ENCODE results near the gene KIF17. TPM values are rescaled to one million over a fixed set of nuclear protein-coding genes. Genes with fewer than 3 reads are reported as not detected.

The KIF17 gene
- total RNA-seq, 3 donors from 2014 or later (not counting 1 experiment from before 2014, with no cell fraction given): not detected

DNA sequence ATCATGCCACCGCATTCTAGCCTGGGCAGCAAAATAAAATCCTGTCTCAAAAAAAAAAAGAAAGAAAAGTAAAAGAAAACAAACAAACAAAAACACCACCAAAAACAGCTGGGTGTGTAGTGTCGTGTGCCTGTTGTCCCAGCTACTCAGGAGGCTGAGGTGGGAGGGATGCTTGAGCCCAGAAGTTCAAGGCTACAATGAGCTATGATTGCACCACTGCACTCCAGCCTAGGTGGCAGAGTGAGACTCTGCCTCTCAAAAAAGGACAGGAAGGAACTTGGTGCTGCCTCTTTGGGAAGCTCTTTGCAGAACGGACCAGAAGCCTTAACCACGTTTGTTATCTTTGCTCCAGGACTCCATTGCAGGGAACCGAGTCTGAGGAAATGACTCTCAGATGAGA lies 11.0 kb downstream of the KIF17 start:
- intact Hi-C loops (cut with micrococcal nuclease): no loop called here
- H3K9me3 ChIP-seq (ENCODE audit: control insufficient read depth, insufficient read depth, low read length): no peaks in the 10 kb centered on the region
- H3K4me3 ChIP-seq (ENCODE audit: low read length): no peak overlapping the region
- Mint-ChIP-seq H3K4me3 (no peak overlapping the region), H3K36me3 (no peaks in the 10 kb centered on the region), H3K27ac (no peak overlapping the region), H3K4me1 (no peaks in the 10 kb centered on the region), H3K9me3 (no peaks in the 10 kb centered on the region), H3K27me3 (ENCODE audit: low read depth in 2 of 2) (peaks cover 0 to 3% of the 10 kb centered on the region in 2 donors)
- DNase-seq (no peak), ATAC-seq (no peak)
- H3K27me3 ChIP-seq (ENCODE audit: control insufficient read depth, insufficient read depth, low read length): no peaks in the 10 kb centered on the region
- no peaks in the 10 kb centered on the region for H3K4me1 ChIP-seq (ENCODE audit: control insufficient read depth, insufficient read depth, low read length)
- H3K36me3 ChIP-seq (ENCODE audit: control insufficient read depth, insufficient read depth, low read length): no peaks in the 10 kb centered on the region
- H3K27ac ChIP-seq (ENCODE audit: low read length): no peak overlapping the region
- 26% methylated on average over 4 of the region's 5 CpGs for WGBS (ENCODE audit: insufficient coverage)
- TF ChIP-seq, protein P1, sequence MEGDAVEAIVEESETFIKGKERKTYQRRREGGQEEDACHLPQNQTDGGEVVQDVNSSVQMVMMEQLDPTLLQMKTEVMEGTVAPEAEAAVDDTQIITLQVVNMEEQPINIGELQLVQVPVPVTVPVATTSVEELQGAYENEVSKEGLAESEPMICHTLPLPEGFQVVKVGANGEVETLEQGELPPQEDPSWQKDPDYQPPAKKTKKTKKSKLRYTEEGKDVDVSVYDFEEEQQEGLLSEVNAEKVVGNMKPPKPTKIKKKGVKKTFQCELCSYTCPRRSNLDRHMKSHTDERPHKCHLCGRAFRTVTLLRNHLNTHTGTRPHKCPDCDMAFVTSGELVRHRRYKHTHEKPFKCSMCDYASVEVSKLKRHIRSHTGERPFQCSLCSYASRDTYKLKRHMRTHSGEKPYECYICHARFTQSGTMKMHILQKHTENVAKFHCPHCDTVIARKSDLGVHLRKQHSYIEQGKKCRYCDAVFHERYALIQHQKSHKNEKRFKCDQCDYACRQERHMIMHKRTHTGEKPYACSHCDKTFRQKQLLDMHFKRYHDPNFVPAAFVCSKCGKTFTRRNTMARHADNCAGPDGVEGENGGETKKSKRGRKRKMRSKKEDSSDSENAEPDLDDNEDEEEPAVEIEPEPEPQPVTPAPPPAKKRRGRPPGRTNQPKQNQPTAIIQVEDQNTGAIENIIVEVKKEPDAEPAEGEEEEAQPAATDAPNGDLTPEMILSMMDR (IDR thresholded peaks at IDR 0.05): no peak

DNA sequence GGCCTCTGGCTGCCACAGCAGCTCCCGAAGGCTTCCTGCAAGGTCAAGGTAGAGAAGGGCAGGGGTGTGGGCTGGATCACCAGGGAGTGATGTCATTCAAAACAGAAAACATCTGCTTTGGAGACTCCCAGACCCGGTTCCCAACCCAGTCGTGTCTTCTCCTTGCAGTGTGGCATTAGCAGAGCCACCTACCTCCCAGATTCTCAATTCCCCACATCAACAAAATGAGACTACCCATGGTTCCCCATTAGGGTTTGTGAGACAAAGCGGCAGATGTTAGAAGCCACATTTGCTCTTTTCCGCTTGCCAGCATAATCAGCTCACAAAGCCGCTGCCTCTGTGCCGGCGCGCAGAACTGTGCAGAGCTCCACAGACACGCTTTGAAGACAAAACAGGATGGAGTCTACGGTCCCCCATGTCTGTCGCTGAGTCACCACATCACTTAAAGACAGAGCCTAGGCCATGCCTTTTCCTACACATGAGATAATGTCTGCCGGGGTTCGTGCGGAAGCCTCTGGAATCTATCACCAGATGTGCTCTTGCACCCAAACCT lies 12.5 kb downstream of the KIF17 start:
- ATAC-seq: no peak
- H3K27ac ChIP-seq (ENCODE audit: low read length): no peak overlapping the region
- no peak for DNase-seq
- TF ChIP-seq, protein P1 (IDR thresholded peaks at IDR 0.05): no peak
- no peak overlapping the region for H3K4me3 ChIP-seq (ENCODE audit: low read length)
- intact Hi-C loops (cut with micrococcal nuclease): no loop called here
- H3K4me1 Mint-ChIP-seq: no peaks in the 10 kb centered on the region
- no peaks in the 10 kb centered on the region for H3K9me3 ChIP-seq (ENCODE audit: control insufficient read depth, insufficient read depth, low read length)
- H3K36me3 Mint-ChIP-seq: no peaks in the 10 kb centered on the region
- no peak overlapping the region for H3K27ac Mint-ChIP-seq
- H3K4me1 ChIP-seq (ENCODE audit: control insufficient read depth, insufficient read depth, low read length): no peaks in the 10 kb centered on the region
- H3K4me3 Mint-ChIP-seq: no peak overlapping the region
- peaks cover 0 to 3% of the 10 kb centered on the region in 2 donors for H3K27me3 Mint-ChIP-seq (ENCODE audit: low read depth in 2 of 2)
- WGBS (ENCODE audit: insufficient coverage): 90% methylated on average over 15 of the region's 15 CpGs
- H3K9me3 Mint-ChIP-seq: no peaks in the 10 kb centered on the region
- H3K27me3 ChIP-seq (ENCODE audit: control insufficient read depth, insufficient read depth, low read length): no peaks in the 10 kb centered on the region
- H3K36me3 ChIP-seq (ENCODE audit: control insufficient read depth, insufficient read depth, low read length): no peaks in the 10 kb centered on the region

DNA sequence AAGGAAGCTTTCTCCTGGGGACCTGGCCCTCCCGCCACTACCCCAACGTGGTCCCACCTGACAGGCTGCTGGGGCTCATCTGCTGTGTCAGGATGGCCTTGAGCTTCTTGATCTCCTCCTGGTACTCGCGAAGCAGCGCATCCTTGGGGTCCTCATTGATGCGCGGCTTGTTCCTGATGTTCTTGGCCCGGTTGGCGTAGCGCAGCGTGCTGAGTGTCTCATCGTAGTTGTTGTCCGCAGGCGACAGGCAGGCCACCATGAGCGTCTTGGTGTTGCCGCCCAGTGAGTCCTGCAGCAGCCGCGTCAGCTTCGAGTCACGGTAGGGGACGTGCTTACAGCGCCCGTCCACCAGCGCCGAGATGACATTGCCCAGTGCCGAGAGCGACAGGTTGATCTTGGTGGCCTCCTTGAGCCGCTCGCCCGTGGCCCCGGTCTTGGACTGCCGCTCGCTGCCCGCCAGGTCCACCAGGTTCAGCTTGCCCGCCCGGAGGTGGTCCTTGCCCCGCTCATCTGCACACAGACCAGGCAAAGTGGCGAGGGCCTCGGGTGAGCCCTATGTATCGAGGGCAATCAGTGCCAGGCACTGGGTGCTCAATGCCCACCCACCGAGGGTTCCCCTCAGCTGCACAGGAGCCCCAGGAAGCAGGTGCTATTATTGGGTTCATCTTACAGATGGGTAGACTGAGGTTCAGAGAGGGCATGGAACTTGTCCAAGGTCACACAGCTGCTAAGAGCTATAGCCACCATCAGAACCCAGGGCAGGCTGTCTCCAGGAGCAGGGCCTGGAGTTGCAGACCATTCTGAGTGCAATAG lies 13.2 kb downstream of the KIF17 start:
- no peaks in the 10 kb centered on the region for H3K9me3 Mint-ChIP-seq
- no peaks in the 10 kb centered on the region for H3K9me3 ChIP-seq (ENCODE audit: control insufficient read depth, insufficient read depth, low read length)
- H3K4me3 ChIP-seq (ENCODE audit: low read length): no peak overlapping the region
- ATAC-seq (no peak), DNase-seq (no peak)
- TF ChIP-seq, protein P1 (IDR thresholded peaks at IDR 0.05): no peak
- 95% methylated on average over 41 of the region's 41 CpGs for WGBS (ENCODE audit: insufficient coverage)
- intact Hi-C loops (cut with micrococcal nuclease): no loop called here
- no peaks in the 10 kb centered on the region for H3K4me1 ChIP-seq (ENCODE audit: control insufficient read depth, insufficient read depth, low read length)
- H3K27ac ChIP-seq (ENCODE audit: low read length): no peak overlapping the region
- peaks cover 0 to 3% of the 10 kb centered on the region in 2 donors for H3K27me3 Mint-ChIP-seq (ENCODE audit: low read depth in 2 of 2)
- H3K4me3 Mint-ChIP-seq: no peak overlapping the region
- H3K27ac Mint-ChIP-seq: no peak overlapping the region
- no peaks in the 10 kb centered on the region for H3K36me3 Mint-ChIP-seq
- H3K27me3 ChIP-seq (ENCODE audit: control insufficient read depth, insufficient read depth, low read length): no peaks in the 10 kb centered on the region
- no peaks in the 10 kb centered on the region for H3K4me1 Mint-ChIP-seq
- no peaks in the 10 kb centered on the region for H3K36me3 ChIP-seq (ENCODE audit: control insufficient read depth, insufficient read depth, low read length)

All from natural killer cell (primary cell).